Measurements from ENCODE around the gene SELENOO. TPM values are rescaled to one million over a fixed set of nuclear protein-coding genes. Genes with fewer than 3 reads are reported as not detected.
A peak's percentile ranks its signal among the peaks of the same experiment; 100 is the strongest.

Gene SELENOO
- total RNA-seq, 1 experiment from 2014 or later = 28.6 TPM

- H3K27me3 Mint-ChIP-seq (ENCODE audit: unreplicated experiment) = no peaks in the 10 kb centered on the region
- no TSS peak for BruUV-seq (replicated peaks)
- intact Hi-C loops (cut with micrococcal nuclease; ENCODE audit: unreplicated experiment) = no loop called here
- H3K4me1 Mint-ChIP-seq (ENCODE audit: low read depth, unreplicated experiment) = peaks cover 9% of the 10 kb centered on the region
- TF ChIP-seq CTCF (IDR thresholded peaks at IDR 0.05; ENCODE audit: unreplicated experiment) = no peak
- H3K27ac Mint-ChIP-seq (ENCODE audit: unreplicated experiment) = no peak overlapping the region
- no peak for DNase-seq
- H3K36me3 Mint-ChIP-seq (ENCODE audit: insufficient read depth, unreplicated experiment) = peaks cover 29% of the 10 kb centered on the region
- H3K4me3 Mint-ChIP-seq (ENCODE audit: low read depth, unreplicated experiment) = peak overlapping the region; percentile 58
- CTCF ChIA-PET = no interaction called here
- H3K9me3 Mint-ChIP-seq (ENCODE audit: low read depth, unreplicated experiment) = no peaks in the 10 kb centered on the region
Observed at GRCh38 chr22:50258361-50259292, 57.8 kb downstream of the SELENOO start.

GRCh38 chr22:50259302-50259701, 58.5 kb downstream of the SELENOO start:
- CTCF ChIA-PET = interaction anchor here (0.7 kb wide), 1 partner anchor 110 kb away, joined by 4 read pairs; no protein-coding TSS in a partner anchor
- no peak for TF ChIP-seq CTCF (IDR thresholded peaks at IDR 0.05; ENCODE audit: unreplicated experiment)
- Mint-ChIP-seq H3K4me1 (ENCODE audit: low read depth, unreplicated experiment) (peaks cover 9% of the 10 kb centered on the region), H3K9me3 (ENCODE audit: low read depth, unreplicated experiment) (no peaks in the 10 kb centered on the region), H3K27ac (ENCODE audit: unreplicated experiment) (no peak overlapping the region), H3K4me3 (ENCODE audit: low read depth, unreplicated experiment) (peak overlapping the region; percentile 58), H3K27me3 (ENCODE audit: unreplicated experiment) (no peaks in the 10 kb centered on the region), H3K36me3 (ENCODE audit: insufficient read depth, unreplicated experiment) (peaks cover 25% of the 10 kb centered on the region)
- intact Hi-C loops (cut with micrococcal nuclease; ENCODE audit: unreplicated experiment) = no loop called here
- no peak for DNase-seq
- no TSS peak for BruUV-seq (replicated peaks)

GRCh38 chr22:50260434-50260800, 59.6 kb downstream of the SELENOO start:
- H3K4me1 Mint-ChIP-seq (ENCODE audit: low read depth, unreplicated experiment) = peaks cover 9% of the 10 kb centered on the region
- TF ChIP-seq CTCF (IDR thresholded peaks at IDR 0.05; ENCODE audit: unreplicated experiment) = no peak
- CTCF ChIA-PET = no interaction called here
- intact Hi-C loops (cut with micrococcal nuclease; ENCODE audit: unreplicated experiment) = no loop called here
- no peak for DNase-seq
- H3K9me3 Mint-ChIP-seq (ENCODE audit: low read depth, unreplicated experiment) = no peaks in the 10 kb centered on the region
- peaks cover 21% of the 10 kb centered on the region for H3K36me3 Mint-ChIP-seq (ENCODE audit: insufficient read depth, unreplicated experiment)
- no TSS peak for BruUV-seq (replicated peaks)
- H3K27me3 Mint-ChIP-seq (ENCODE audit: unreplicated experiment) = no peaks in the 10 kb centered on the region
- H3K27ac Mint-ChIP-seq (ENCODE audit: unreplicated experiment) = no peak overlapping the region
- H3K4me3 Mint-ChIP-seq (ENCODE audit: low read depth, unreplicated experiment) = peak overlapping the region; percentile 58

- no peak overlapping the region for H3K27ac Mint-ChIP-seq (ENCODE audit: unreplicated experiment)
- H3K9me3 Mint-ChIP-seq (ENCODE audit: low read depth, unreplicated experiment) = no peaks in the 10 kb centered on the region
- CTCF ChIA-PET = no interaction called here
- H3K4me1 Mint-ChIP-seq (ENCODE audit: low read depth, unreplicated experiment) = peaks cover 9% of the 10 kb centered on the region
- BruUV-seq (replicated peaks) = no TSS peak
- no peaks in the 10 kb centered on the region for H3K27me3 Mint-ChIP-seq (ENCODE audit: unreplicated experiment)
- DNase-seq = peak; percentile 55
- intact Hi-C loops (cut with micrococcal nuclease; ENCODE audit: unreplicated experiment) = no loop called here
- peak overlapping the region; percentile 58 for H3K4me3 Mint-ChIP-seq (ENCODE audit: low read depth, unreplicated experiment)
- TF ChIP-seq CTCF (IDR thresholded peaks at IDR 0.05; ENCODE audit: unreplicated experiment) = no peak
- peaks cover 21% of the 10 kb centered on the region for H3K36me3 Mint-ChIP-seq (ENCODE audit: insufficient read depth, unreplicated experiment)
Observed at GRCh38 chr22:50260801-50261614, 60.2 kb downstream of the SELENOO start.

Measured in Calu3 (cell line).